K562 (cell line): ENCODE measurements around the gene QSOX2.

ENCODE experiments used
- BRCA1 ChIP-seq, 2 experiments: fragments of 450-650 bp in 1 of 2; sonication (generic) in 1 of 2; formaldehyde crosslinking in 1 of 2; IDR thresholded peaks; 2 replicates each; pipeline versions ENCODE4 v1.5.0 to v1.6.1; 2017 to 2020; ENCODE audit warnings: mild to moderate bottlenecking in 1 of 2, missing genetic modification reagents in 1 of 2
- CHD1 ChIP-seq: fragments of 200-600 bp; sonication (generic); IDR thresholded peaks from one replicate; pipeline ENCODE4 v1.6.1; 2012; ENCODE audit warnings: mild to moderate bottlenecking, moderate library complexity, low read length, inconsistent platforms
- MEF2D ChIP-seq: conservative IDR thresholded peaks from 2 replicates; pipeline ENCODE4 v1.6.1; 2016; ENCODE audit warnings: low read depth, missing genetic modification characterization, missing compliant biosample characterization

GRCh38 chr9:136211006-136211405 lies 34.6 kb downstream of the QSOX2 start:
- no peak for TF ChIP-seq MEF2D (tag)
- TF ChIP-seq BRCA1 (IDR thresholded peaks at IDR 0.05), result no peak
- no peak for TF ChIP-seq BRCA1 (CRISPR knock-in tag; IDR thresholded peaks at IDR 0.05)
- no peak for TF ChIP-seq CHD1
